ENCODE measurements around the gene PHF13.

Gene PHF13

GRCh38 chr1:6613361-6614018, at the start of gene PHF13:
Gene PHF13, plus strand, starts transcription at chr1:6613731. Its CDS starts 336 bp downstream, at chr1:6614067.
- peak; percentile 99 for DNase-seq (ENCODE audit: low read depth)

- no peak for DNase-seq (ENCODE audit: low read depth)
These were observed 44.5 kb upstream of the PHF13 start for GRCh38 chr1:6569033-6569432.

- DNase-seq (ENCODE audit: low read depth), result no peak
These were observed 43.4 kb upstream of the PHF13 start for GRCh38 chr1:6570100-6570499.

- DNase-seq (ENCODE audit: low read depth), result no peak
These were observed 42.5 kb upstream of the PHF13 start for GRCh38 chr1:6570987-6571386.

GRCh38 chr1:6572653-6573383, 40.7 kb upstream of the PHF13 start:
- no peak for DNase-seq (ENCODE audit: low read depth)

GRCh38 chr1:6574025-6574620, 39.4 kb upstream of the PHF13 start:
- DNase-seq (ENCODE audit: low read depth), result no peak

- no peak for DNase-seq (ENCODE audit: low read depth)
These were observed 38.7 kb upstream of the PHF13 start for GRCh38 chr1:6574818-6575217.

- no peak for DNase-seq (ENCODE audit: low read depth)
These were observed 35.6 kb upstream of the PHF13 start for GRCh38 chr1:6577831-6578525.

GRCh38 chr1:6578624-6579373, 34.7 kb upstream of the PHF13 start:
- no peak for DNase-seq (ENCODE audit: low read depth)

- peak; percentile 97 for DNase-seq (ENCODE audit: low read depth)
These were observed 34.0 kb upstream of the PHF13 start, which contains the start of gene ZBTB48 for GRCh38 chr1:6579374-6580118. Gene ZBTB48, plus strand, starts transcription at chr1:6579994. Its CDS starts 616 bp downstream, at chr1:6580610.

GRCh38 chr1:6580119-6580592, 33.4 kb upstream of the PHF13 start:
- DNase-seq (ENCODE audit: low read depth), result no peak

- DNase-seq (ENCODE audit: low read depth), result no peak
These were observed 32.7 kb upstream of the PHF13 start for GRCh38 chr1:6580593-6581409.

- DNase-seq (ENCODE audit: low read depth), result no peak
These were observed 31.8 kb upstream of the PHF13 start for GRCh38 chr1:6581561-6582305.

- no peak for DNase-seq (ENCODE audit: low read depth)
These were observed 31.2 kb upstream of the PHF13 start for GRCh38 chr1:6582370-6582769.

- no peak for DNase-seq (ENCODE audit: low read depth)
These were observed 29.1 kb upstream of the PHF13 start for GRCh38 chr1:6584126-6585080.

GRCh38 chr1:6585081-6585722, 28.3 kb upstream of the PHF13 start:
- no peak for DNase-seq (ENCODE audit: low read depth)

GRCh38 chr1:6585841-6586240, 27.7 kb upstream of the PHF13 start:
- no peak for DNase-seq (ENCODE audit: low read depth)

GRCh38 chr1:6586404-6586816, 27.1 kb upstream of the PHF13 start:
- DNase-seq (ENCODE audit: low read depth), result no peak
